ENCODE results near the gene IFIT5.

IFIT5 gene

GRCh38 chr10:89425000-89425399, 10.6 kb downstream of the IFIT5 start:
- Histone ChIP-seq H3K36me3 (ENCODE audit: control insufficient read depth, insufficient read depth, low read length) (peaks cover 4% of the 10 kb centered on the region), H3K27me3 (replicated peaks; ENCODE audit: control insufficient read depth, insufficient read depth, low read length) (no peaks in the 10 kb centered on the region), H3K4me3 (replicated peaks; ENCODE audit: low read depth, low read length) (no peak overlapping the region)
- no peak for TF ChIP-seq CTCF (IDR thresholded peaks at IDR 0.05; ENCODE audit: insufficient read depth, low read length, poor library complexity, severe bottlenecking)
- no peak for DNase-seq (ENCODE audit: extremely low read depth, insufficient read length)

- no peaks in the 10 kb centered on the region for H3K27me3 ChIP-seq (replicated peaks; ENCODE audit: control insufficient read depth, insufficient read depth, low read length)
- peaks cover under 1% of the 10 kb centered on the region; the same call in 1 of the 2 replicates for H3K36me3 ChIP-seq (ENCODE audit: control insufficient read depth, insufficient read depth, low read length)
- H3K4me3 ChIP-seq (replicated peaks; ENCODE audit: low read depth, low read length), result no peak overlapping the region
- TF ChIP-seq CTCF (IDR thresholded peaks at IDR 0.05; ENCODE audit: insufficient read depth, low read length, poor library complexity, severe bottlenecking), result peak; percentile 66
- no peak for DNase-seq (ENCODE audit: extremely low read depth, insufficient read length)
These were observed 12.0 kb downstream of the IFIT5 start for GRCh38 chr10:89426230-89426868.

GRCh38 chr10:89427629-89428028, 13.3 kb downstream of the IFIT5 start:
- no peaks in the 10 kb centered on the region for H3K27me3 ChIP-seq (replicated peaks; ENCODE audit: control insufficient read depth, insufficient read depth, low read length)
- H3K36me3 ChIP-seq (ENCODE audit: control insufficient read depth, insufficient read depth, low read length), result no peaks in the 10 kb centered on the region
- no peak for DNase-seq (ENCODE audit: extremely low read depth, insufficient read length)
- H3K4me3 ChIP-seq (replicated peaks; ENCODE audit: low read depth, low read length), result no peak overlapping the region
- no peak for TF ChIP-seq CTCF (IDR thresholded peaks at IDR 0.05; ENCODE audit: insufficient read depth, low read length, poor library complexity, severe bottlenecking)

GRCh38 chr10:89428877-89429276, 14.5 kb downstream of the IFIT5 start:
- Histone ChIP-seq H3K27me3 (replicated peaks; ENCODE audit: control insufficient read depth, insufficient read depth, low read length) (no peaks in the 10 kb centered on the region), H3K4me3 (replicated peaks; ENCODE audit: low read depth, low read length) (no peak overlapping the region), H3K36me3 (ENCODE audit: control insufficient read depth, insufficient read depth, low read length) (no peaks in the 10 kb centered on the region)
- TF ChIP-seq CTCF (IDR thresholded peaks at IDR 0.05; ENCODE audit: insufficient read depth, low read length, poor library complexity, severe bottlenecking), result no peak
- no peak for DNase-seq (ENCODE audit: extremely low read depth, insufficient read length)

GRCh38 chr10:89431977-89432376, 17.6 kb downstream of the IFIT5 start:
- no peak overlapping the region for H3K4me3 ChIP-seq (replicated peaks; ENCODE audit: low read depth, low read length)
- no peaks in the 10 kb centered on the region for H3K27me3 ChIP-seq (replicated peaks; ENCODE audit: control insufficient read depth, insufficient read depth, low read length)
- DNase-seq (ENCODE audit: extremely low read depth, insufficient read length), result no peak
- TF ChIP-seq CTCF (IDR thresholded peaks at IDR 0.05; ENCODE audit: insufficient read depth, low read length, poor library complexity, severe bottlenecking), result no peak
- no peaks in the 10 kb centered on the region for H3K36me3 ChIP-seq (ENCODE audit: control insufficient read depth, insufficient read depth, low read length)

- H3K36me3 ChIP-seq (ENCODE audit: control insufficient read depth, insufficient read depth, low read length), result no peaks in the 10 kb centered on the region
- H3K4me3 ChIP-seq (replicated peaks; ENCODE audit: low read depth, low read length), result no peak overlapping the region
- TF ChIP-seq CTCF (IDR thresholded peaks at IDR 0.05; ENCODE audit: insufficient read depth, low read length, poor library complexity, severe bottlenecking), result no peak
- DNase-seq (ENCODE audit: extremely low read depth, insufficient read length), result no peak
- no peaks in the 10 kb centered on the region; the same call in 1 of the 2 replicates for H3K27me3 ChIP-seq (replicated peaks; ENCODE audit: control insufficient read depth, insufficient read depth, low read length)
These were observed 24.2 kb downstream of the IFIT5 start for GRCh38 chr10:89438525-89438924.
